Neural cell (in vitro differentiated cells): ENCODE results near the gene CYP26B1. TPM values are rescaled to one million over a fixed set of nuclear protein-coding genes. Genes with fewer than 3 reads are reported as not detected.

Experiments used
- H2AFZ ChIP-seq: fragments of 200-600, 300-800 bp; sonication (generic), shearing (Covaris generic); 2 replicates; pipeline ENCODE4 v1.6.0; 2014; ENCODE audit warnings: low read depth, mild to moderate bottlenecking, antibody characterized with exemption, low read length, moderate library complexity
- H3F3A ChIP-seq: fragments of 200-600 bp; shearing (Covaris generic); 2 replicates; pipeline ENCODE4 v1.6.1; 2016; ENCODE audit warnings: mild to moderate bottlenecking, moderate library complexity, mixed read lengths, antibody characterized with exemption, low read length; ENCODE audit not compliant: insufficient read depth, poor library complexity, severe bottlenecking
- H3K27ac ChIP-seq: fragments of 200-600, 300-800 bp; sonication (generic), shearing (Covaris generic); 2 replicates; pipeline ENCODE4 v1.5.1; 2014; ENCODE audit warnings: mild to moderate bottlenecking, low read length, moderate library complexity
- H3K27me3 ChIP-seq: fragments of 300-800, 200-600 bp; sonication (generic), shearing (Covaris generic); 2 replicates; pipeline ENCODE4 v1.6.0; 2014; ENCODE audit warnings: mild to moderate bottlenecking, low read depth, low read length, moderate library complexity; ENCODE audit not compliant: insufficient read depth
- H3K36me3 ChIP-seq: fragments of 300-800, 200-600 bp; sonication (generic), shearing (Covaris generic); 2 replicates; pipeline ENCODE4 v1.5.1; 2014; ENCODE audit warnings: mild to moderate bottlenecking, antibody characterized with exemption, low read length, moderate library complexity; ENCODE audit not compliant: insufficient read depth
- H3K4me2 ChIP-seq: fragments of 300-800, 200-600 bp; sonication (generic), shearing (Covaris generic); 2 replicates; pipeline ENCODE4 v1.6.0; 2014; ENCODE audit warnings: mild to moderate bottlenecking, low read length
- H3K4me3 ChIP-seq: fragments of 300-800, 200-600 bp; sonication (generic), shearing (Covaris generic); 2 replicates; pipeline ENCODE4 v1.5.1; 2014; ENCODE audit warnings: mild to moderate bottlenecking, low read length, moderate library complexity
- H3K79me2 ChIP-seq: fragments of 200-600 bp; shearing (Covaris generic); replicated peaks from 2 replicates; pipeline ENCODE4 v1.6.0; 2014; ENCODE audit warnings: mild to moderate bottlenecking, low read length, moderate library complexity; ENCODE audit not compliant: insufficient read depth
- H3K9ac ChIP-seq: fragments of 300-800, 200-600 bp; sonication (generic), shearing (Covaris generic); 2 replicates; pipeline ENCODE4 v1.6.1; 2016; ENCODE audit warnings: mild to moderate bottlenecking, low read length, mixed read lengths
- H3K9me2 ChIP-seq: fragments of 200-600 bp; shearing (Covaris generic); 2 replicates; pipeline ENCODE4 v1.6.1; 2016; ENCODE audit warnings: mild to moderate bottlenecking, low read length, mixed read lengths; ENCODE audit not compliant: insufficient read depth
- H3K9me3 ChIP-seq: fragments of 200-600, 300-800 bp; sonication (generic), shearing (Covaris generic); 2 replicates; pipeline ENCODE4 v1.6.1; 2016; ENCODE audit warnings: mild to moderate bottlenecking, mixed run types, low read length, moderate library complexity, mixed read lengths
- H4K20me1 ChIP-seq: fragments of 200-600 bp; shearing (Covaris generic); 2 replicates; pipeline ENCODE4 v1.6.1; 2016; ENCODE audit warnings: mild to moderate bottlenecking, mixed run types; ENCODE audit not compliant: insufficient read depth
- EP300 ChIP-seq: fragments of 450-650 bp; conservative IDR thresholded peaks from 2 replicates; pipeline ENCODE4 v1.6.1; 2014; ENCODE audit warnings: antibody characterized with exemption, mild to moderate bottlenecking, moderate library complexity; ENCODE audit not compliant: poor library complexity, severe bottlenecking
- EZH2 ChIP-seq: fragments of 200-600, 300-800 bp; shearing (Covaris generic), sonication (generic); IDR thresholded peaks from 2 replicates; pipeline ENCODE4 v1.6.1; 2014; ENCODE audit warnings: antibody characterized with exemption, low read length, borderline replicate concordance, mild to moderate bottlenecking; ENCODE audit not compliant: insufficient read depth, poor library complexity, severe bottlenecking
- MXI1 ChIP-seq: fragments of 450-650 bp; conservative IDR thresholded peaks from 2 replicates; pipeline ENCODE4 v1.6.1; 2014; ENCODE audit warnings: antibody characterized with exemption, mild to moderate bottlenecking; ENCODE audit not compliant: poor library complexity, severe bottlenecking
- POLR2AphosphoS5 ChIP-seq: IDR thresholded peaks from 2 replicates; pipeline ENCODE4 v1.6.1; 2012
- RAD21 ChIP-seq: fragments of 450-650 bp; conservative IDR thresholded peaks from 2 replicates; pipeline ENCODE4 v1.6.1; 2014; ENCODE audit warnings: antibody characterized with exemption, mild to moderate bottlenecking, moderate library complexity
- SMC3 ChIP-seq: fragments of 450-650 bp; conservative IDR thresholded peaks from 2 replicates; pipeline ENCODE4 v1.6.1; 2014; ENCODE audit warnings: antibody characterized with exemption, mild to moderate bottlenecking, moderate library complexity; ENCODE audit not compliant: poor library complexity
- TAF1 ChIP-seq: IDR thresholded peaks from 2 replicates; pipeline ENCODE4 v1.6.1; 2012; ENCODE audit warnings: low read depth
- polyA plus RNA-seq: library from polyadenylated mRNA; depleted of rRNA; stranded (reverse); fragments of >200 nt; gene quantifications from 2 replicates; pipeline ENCODE4 v1.2.3, GENCODE V29; 2014
- TF ChIP-seq, protein P1 (sequence below): fragments of 450-650 bp; IDR thresholded peaks from 2 replicates; pipeline ENCODE4 v1.5.1; 2014; ENCODE audit warnings: antibody characterized with exemption, mild to moderate bottlenecking, moderate library complexity; ENCODE audit not compliant: poor library complexity, severe bottlenecking
- TF ChIP-seq, protein P2 (sequence below): IDR thresholded peaks from 2 replicates; pipeline ENCODE4 v1.6.1; 2012; ENCODE audit warnings: borderline replicate concordance

CYP26B1 gene
- polyA plus RNA-seq, 1 donor from 2014 or later, result 0.83 TPM

DNA sequence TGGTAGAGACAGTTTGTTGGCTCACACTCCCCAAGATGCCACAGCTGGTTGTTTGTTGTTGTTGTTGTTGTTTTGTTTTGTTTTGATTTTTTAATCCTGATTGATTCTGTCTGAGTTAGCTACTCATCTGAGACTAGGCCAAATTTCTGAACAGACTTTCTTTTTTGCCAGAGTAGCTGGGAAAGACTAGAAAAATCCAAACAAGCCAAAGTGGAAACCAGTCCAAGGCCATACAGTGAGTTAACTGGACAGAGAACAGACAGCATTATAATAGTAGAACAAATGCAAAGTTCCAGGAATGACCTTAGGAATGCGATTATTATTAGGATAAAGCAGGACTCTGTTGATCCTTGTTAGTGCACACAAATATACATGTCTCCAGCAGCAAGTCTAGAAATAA lies 43.8 kb upstream of the CYP26B1 start:
- Histone ChIP-seq H3K9me3 (no peaks in the 10 kb centered on the region), H3K9ac (no peak overlapping the region), H3K79me2 (no peaks in the 10 kb centered on the region), H3K9me2 (no peaks in the 10 kb centered on the region), H3K36me3 (no peaks in the 10 kb centered on the region), H2AFZ (no peak overlapping the region), H3K4me3 (no peak overlapping the region), H3K4me2 (no peak overlapping the region), H3K27ac (no peak overlapping the region), H3F3A (no peaks in the 10 kb centered on the region), H3K27me3 (no peaks in the 10 kb centered on the region), H4K20me1 (no peaks in the 10 kb centered on the region)
- TF ChIP-seq, protein P1, sequence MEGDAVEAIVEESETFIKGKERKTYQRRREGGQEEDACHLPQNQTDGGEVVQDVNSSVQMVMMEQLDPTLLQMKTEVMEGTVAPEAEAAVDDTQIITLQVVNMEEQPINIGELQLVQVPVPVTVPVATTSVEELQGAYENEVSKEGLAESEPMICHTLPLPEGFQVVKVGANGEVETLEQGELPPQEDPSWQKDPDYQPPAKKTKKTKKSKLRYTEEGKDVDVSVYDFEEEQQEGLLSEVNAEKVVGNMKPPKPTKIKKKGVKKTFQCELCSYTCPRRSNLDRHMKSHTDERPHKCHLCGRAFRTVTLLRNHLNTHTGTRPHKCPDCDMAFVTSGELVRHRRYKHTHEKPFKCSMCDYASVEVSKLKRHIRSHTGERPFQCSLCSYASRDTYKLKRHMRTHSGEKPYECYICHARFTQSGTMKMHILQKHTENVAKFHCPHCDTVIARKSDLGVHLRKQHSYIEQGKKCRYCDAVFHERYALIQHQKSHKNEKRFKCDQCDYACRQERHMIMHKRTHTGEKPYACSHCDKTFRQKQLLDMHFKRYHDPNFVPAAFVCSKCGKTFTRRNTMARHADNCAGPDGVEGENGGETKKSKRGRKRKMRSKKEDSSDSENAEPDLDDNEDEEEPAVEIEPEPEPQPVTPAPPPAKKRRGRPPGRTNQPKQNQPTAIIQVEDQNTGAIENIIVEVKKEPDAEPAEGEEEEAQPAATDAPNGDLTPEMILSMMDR, result no peak
- TF ChIP-seq MXI1, result no peak
- no peak for TF ChIP-seq SMC3
- no peak for TF ChIP-seq EP300
- no peak for TF ChIP-seq RAD21
- no peak for TF ChIP-seq EZH2
- TF ChIP-seq, protein P2, sequence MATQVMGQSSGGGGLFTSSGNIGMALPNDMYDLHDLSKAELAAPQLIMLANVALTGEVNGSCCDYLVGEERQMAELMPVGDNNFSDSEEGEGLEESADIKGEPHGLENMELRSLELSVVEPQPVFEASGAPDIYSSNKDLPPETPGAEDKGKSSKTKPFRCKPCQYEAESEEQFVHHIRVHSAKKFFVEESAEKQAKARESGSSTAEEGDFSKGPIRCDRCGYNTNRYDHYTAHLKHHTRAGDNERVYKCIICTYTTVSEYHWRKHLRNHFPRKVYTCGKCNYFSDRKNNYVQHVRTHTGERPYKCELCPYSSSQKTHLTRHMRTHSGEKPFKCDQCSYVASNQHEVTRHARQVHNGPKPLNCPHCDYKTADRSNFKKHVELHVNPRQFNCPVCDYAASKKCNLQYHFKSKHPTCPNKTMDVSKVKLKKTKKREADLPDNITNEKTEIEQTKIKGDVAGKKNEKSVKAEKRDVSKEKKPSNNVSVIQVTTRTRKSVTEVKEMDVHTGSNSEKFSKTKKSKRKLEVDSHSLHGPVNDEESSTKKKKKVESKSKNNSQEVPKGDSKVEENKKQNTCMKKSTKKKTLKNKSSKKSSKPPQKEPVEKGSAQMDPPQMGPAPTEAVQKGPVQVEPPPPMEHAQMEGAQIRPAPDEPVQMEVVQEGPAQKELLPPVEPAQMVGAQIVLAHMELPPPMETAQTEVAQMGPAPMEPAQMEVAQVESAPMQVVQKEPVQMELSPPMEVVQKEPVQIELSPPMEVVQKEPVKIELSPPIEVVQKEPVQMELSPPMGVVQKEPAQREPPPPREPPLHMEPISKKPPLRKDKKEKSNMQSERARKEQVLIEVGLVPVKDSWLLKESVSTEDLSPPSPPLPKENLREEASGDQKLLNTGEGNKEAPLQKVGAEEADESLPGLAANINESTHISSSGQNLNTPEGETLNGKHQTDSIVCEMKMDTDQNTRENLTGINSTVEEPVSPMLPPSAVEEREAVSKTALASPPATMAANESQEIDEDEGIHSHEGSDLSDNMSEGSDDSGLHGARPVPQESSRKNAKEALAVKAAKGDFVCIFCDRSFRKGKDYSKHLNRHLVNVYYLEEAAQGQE, result no peak
- no peak for TF ChIP-seq TAF1
- TF ChIP-seq POLR2AphosphoS5, result no peak

GRCh38 chr2:72185206-72185605 lies 37.5 kb upstream of the CYP26B1 start:
- Histone ChIP-seq H4K20me1 (no peaks in the 10 kb centered on the region), H2AFZ (no peak overlapping the region), H3K36me3 (no peaks in the 10 kb centered on the region), H3K4me3 (no peak overlapping the region), H3F3A (no peaks in the 10 kb centered on the region), H3K27ac (no peak overlapping the region), H3K4me2 (no peak overlapping the region), H3K9ac (no peak overlapping the region), H3K9me2 (no peaks in the 10 kb centered on the region), H3K9me3 (no peaks in the 10 kb centered on the region), H3K79me2 (no peaks in the 10 kb centered on the region), H3K27me3 (no peaks in the 10 kb centered on the region)
- TF ChIP-seq POLR2AphosphoS5, result no peak
- TF ChIP-seq, protein P2, result no peak
- no peak for TF ChIP-seq TAF1
- TF ChIP-seq EP300, result no peak
- no peak for TF ChIP-seq EZH2
- TF ChIP-seq MXI1, result no peak
- TF ChIP-seq RAD21, result no peak
- TF ChIP-seq SMC3, result no peak
